ENCODE results near the gene ERMN. TPM values are rescaled to one million over a fixed set of nuclear protein-coding genes. Genes with fewer than 3 reads are reported as not detected.
A peak's percentile ranks its signal among the peaks of the same experiment; 100 is the strongest.

The ERMN gene
- total RNA-seq, 2 donors from 2014 or later, result 10.2 to 11.6 TPM

DNA sequence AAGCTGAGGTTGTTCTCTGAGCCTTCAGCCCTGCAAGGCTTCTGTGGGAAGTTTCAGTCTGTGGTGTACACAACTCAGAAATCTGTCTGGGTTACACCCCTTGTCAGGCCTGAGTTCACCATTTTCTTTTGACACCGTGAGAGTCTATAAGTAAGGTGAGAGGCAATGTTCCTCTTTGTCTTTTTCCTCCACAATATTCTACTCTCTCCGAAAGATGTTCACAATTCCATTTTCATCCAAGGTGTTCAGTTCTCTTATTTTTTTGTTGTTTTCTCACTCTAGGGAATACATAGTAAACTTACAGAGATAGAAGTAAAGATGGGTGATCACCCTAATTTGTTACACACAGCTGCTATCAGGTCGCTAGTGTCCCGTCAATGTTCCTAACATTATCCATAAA is 3.2 kb downstream of the ERMN start:
- no peak for DNase-seq
- no peak for ATAC-seq
- H3K27me3 Mint-ChIP-seq, result no peaks in the 10 kb centered on the region
- peaks cover 8% of the 10 kb centered on the region for H3K4me1 Mint-ChIP-seq
- H3K36me3 Mint-ChIP-seq (ENCODE audit: low read depth), result peaks cover 7% of the 10 kb centered on the region
- no peaks in the 10 kb centered on the region for H3K9me3 ChIP-seq (ENCODE audit: control insufficient read depth, low read length, poor library complexity, severe bottlenecking)
- H3K27ac Mint-ChIP-seq, result no peak overlapping the region
- no peak overlapping the region for H3K4me3 Mint-ChIP-seq

DNA sequence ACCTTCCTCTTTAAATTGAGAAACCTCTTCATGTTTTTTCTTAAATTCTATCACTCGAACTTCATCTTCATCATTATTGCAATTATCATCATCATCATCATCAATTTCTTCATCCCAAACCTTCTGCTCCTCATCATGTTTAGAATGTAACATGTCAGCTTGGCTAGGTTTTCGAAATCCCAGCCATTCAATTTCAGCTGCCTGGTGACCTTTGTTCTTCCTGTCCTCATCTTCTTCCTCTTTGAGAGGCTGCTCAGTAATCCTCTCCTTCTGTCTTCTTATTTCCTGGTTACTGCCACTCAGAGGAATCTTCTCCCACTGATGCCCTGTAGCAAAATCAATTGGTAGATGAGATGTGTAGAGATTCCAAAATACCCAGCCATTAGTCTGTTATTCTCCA is 4.2 kb downstream of the ERMN start:
- H3K27ac Mint-ChIP-seq, result no peak overlapping the region
- DNase-seq, result no peak

DNA sequence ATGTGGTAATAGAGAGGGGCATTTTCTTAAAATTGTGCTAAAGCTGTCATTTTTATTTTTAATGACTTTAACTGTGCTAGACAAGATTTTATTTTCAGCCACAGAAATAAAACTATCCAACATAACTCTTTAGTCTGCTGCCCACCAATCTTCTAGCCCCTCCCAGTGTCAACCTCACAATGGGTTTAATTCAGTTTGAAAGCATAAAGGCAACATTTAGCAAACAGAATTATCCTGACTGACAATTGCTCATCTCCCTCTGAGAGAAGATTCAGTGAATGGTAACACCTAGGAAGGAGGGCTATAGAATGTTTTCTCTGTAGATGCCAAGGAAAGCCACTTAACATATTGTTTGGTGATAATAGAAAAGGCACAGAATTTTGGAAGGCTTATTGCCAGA is 5.2 kb downstream of the ERMN start:
- H3K9me3 ChIP-seq (ENCODE audit: control insufficient read depth, low read length, poor library complexity, severe bottlenecking), result no peaks in the 10 kb centered on the region
- DNase-seq, result no peak
- Mint-ChIP-seq H3K4me1 (peaks cover 5% of the 10 kb centered on the region), H3K36me3 (ENCODE audit: low read depth) (peaks cover 7% of the 10 kb centered on the region), H3K27ac (no peak overlapping the region), H3K4me3 (no peak overlapping the region), H3K27me3 (no peaks in the 10 kb centered on the region)
- no peak for ATAC-seq

More for the DNA sequence above, 4.2 kb downstream of the ERMN start:
- Mint-ChIP-seq H3K36me3 (ENCODE audit: low read depth) (peaks cover 7% of the 10 kb centered on the region), H3K4me3 (no peak overlapping the region), H3K4me1 (peaks cover 5% of the 10 kb centered on the region), H3K27me3 (no peaks in the 10 kb centered on the region)
- no peak for ATAC-seq
- no peaks in the 10 kb centered on the region for H3K9me3 ChIP-seq (ENCODE audit: control insufficient read depth, low read length, poor library complexity, severe bottlenecking)

DNA sequence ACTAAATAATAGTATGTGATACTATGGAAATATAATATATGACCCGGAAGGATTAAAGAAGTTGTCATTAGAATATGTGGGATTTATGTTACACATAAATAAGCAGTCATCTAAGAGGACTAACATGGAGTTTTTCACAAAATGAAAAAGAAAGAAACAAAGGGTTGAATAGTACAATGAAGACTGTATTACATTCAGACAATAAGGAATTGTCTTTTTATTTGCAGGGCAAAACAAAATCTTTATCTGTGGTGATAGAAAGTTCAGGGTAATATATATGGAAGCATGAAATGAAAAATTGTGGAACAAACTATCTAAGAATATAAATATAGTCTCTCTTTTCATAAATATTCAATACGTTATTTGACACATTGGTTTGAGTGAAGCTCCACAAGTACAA is 5.8 kb downstream of the ERMN start:
- peaks cover 7% of the 10 kb centered on the region for H3K36me3 Mint-ChIP-seq (ENCODE audit: low read depth)
- H3K9me3 ChIP-seq (ENCODE audit: control insufficient read depth, low read length, poor library complexity, severe bottlenecking), result no peaks in the 10 kb centered on the region
- H3K4me1 Mint-ChIP-seq, result peaks cover 5% of the 10 kb centered on the region
- DNase-seq (no peak), ATAC-seq (no peak)
- no peak overlapping the region for H3K4me3 Mint-ChIP-seq
- no peak overlapping the region for H3K27ac Mint-ChIP-seq
- no peaks in the 10 kb centered on the region for H3K27me3 Mint-ChIP-seq

- DNase-seq (no peak), ATAC-seq (no peak)
- H3K9me3 ChIP-seq (ENCODE audit: control insufficient read depth, low read length, poor library complexity, severe bottlenecking), result no peaks in the 10 kb centered on the region
- no peaks in the 10 kb centered on the region for H3K27me3 Mint-ChIP-seq
- no peak overlapping the region for H3K27ac Mint-ChIP-seq
- peaks cover 7% of the 10 kb centered on the region for H3K36me3 Mint-ChIP-seq (ENCODE audit: low read depth)
- H3K4me3 Mint-ChIP-seq, result no peak overlapping the region
- peaks cover 5% of the 10 kb centered on the region for H3K4me1 Mint-ChIP-seq
Observed at GRCh38 chr2:157318884-157319283, 6.7 kb downstream of the ERMN start.

GRCh38 chr2:157315901-157316300 is 9.7 kb downstream of the ERMN start:
- H3K4me3 Mint-ChIP-seq, result no peak overlapping the region
- ATAC-seq (no peak), DNase-seq (no peak)
- no peak overlapping the region for H3K27ac Mint-ChIP-seq
- no peaks in the 10 kb centered on the region for H3K9me3 ChIP-seq (ENCODE audit: control insufficient read depth, low read length, poor library complexity, severe bottlenecking)
- no peaks in the 10 kb centered on the region for H3K27me3 Mint-ChIP-seq
- H3K4me1 Mint-ChIP-seq, result no peaks in the 10 kb centered on the region
- no peaks in the 10 kb centered on the region for H3K36me3 Mint-ChIP-seq (ENCODE audit: low read depth)

DNA sequence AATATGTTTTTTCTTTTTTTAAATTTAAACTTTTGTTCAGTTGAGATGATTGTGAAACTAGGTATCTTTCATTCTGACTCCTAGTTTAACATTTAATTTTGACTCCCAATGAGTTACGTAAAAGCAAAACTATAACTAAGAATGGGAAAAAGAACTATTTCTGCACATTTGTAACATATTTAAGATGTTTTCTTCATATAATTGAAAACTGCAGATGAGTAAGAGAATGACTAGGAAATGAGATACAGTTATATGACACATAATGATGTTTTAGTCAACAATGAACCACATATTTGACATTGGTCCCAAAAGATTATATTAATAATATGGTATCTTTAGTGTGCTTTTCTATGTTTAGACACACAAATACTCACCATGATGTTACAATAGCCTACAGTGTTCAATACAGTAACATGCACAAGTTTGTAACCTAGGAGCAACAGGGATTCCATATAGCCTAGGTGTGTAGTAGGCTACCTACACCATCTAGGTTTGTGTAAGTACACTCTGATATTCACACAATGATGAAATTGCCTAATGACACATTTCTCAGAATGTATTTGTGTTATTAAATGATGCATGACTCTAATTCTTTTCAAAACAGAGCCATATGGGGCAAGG is 12.6 kb downstream of the ERMN start:
- H3K27ac Mint-ChIP-seq, result no peak overlapping the region
- ATAC-seq, result no peak
- no peak for DNase-seq

GRCh38 chr2:157311706-157312105 is 13.9 kb downstream of the ERMN start:
- Mint-ChIP-seq H3K36me3 (ENCODE audit: low read depth) (no peaks in the 10 kb centered on the region), H3K27ac (no peak overlapping the region), H3K4me1 (peaks cover 7% of the 10 kb centered on the region), H3K4me3 (no peak overlapping the region), H3K27me3 (peaks cover 10% of the 10 kb centered on the region)
- no peaks in the 10 kb centered on the region for H3K9me3 ChIP-seq (ENCODE audit: control insufficient read depth, low read length, poor library complexity, severe bottlenecking)
- DNase-seq (no peak), ATAC-seq (no peak)

More for the DNA sequence above, 12.6 kb downstream of the ERMN start:
- H3K4me3 Mint-ChIP-seq, result no peak overlapping the region
- peaks cover 10% of the 10 kb centered on the region for H3K27me3 Mint-ChIP-seq
- H3K36me3 Mint-ChIP-seq (ENCODE audit: low read depth), result no peaks in the 10 kb centered on the region
- H3K9me3 ChIP-seq (ENCODE audit: control insufficient read depth, low read length, poor library complexity, severe bottlenecking), result no peaks in the 10 kb centered on the region
- H3K4me1 Mint-ChIP-seq, result peaks cover 2% of the 10 kb centered on the region

DNA sequence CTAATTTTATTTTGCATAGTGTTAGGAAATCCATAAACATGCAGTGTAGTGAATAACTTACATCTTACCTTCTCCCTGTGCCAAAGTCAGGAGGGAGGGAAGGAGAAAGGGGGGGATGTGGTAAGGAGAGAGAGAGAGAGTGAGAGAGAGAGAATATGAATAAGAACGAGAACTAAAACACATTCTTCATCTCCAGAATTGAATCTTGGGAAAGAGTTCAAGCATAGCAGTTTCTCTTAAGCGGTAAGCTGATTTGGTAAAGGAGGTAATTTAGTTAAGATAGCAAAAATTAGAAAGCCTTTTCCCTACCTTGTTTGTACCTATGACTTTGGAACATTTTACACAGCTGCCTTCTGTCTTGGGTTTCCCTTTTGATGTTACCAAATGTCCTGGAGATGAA is 15.7 kb downstream of the ERMN start:
- Mint-ChIP-seq H3K4me3 (no peak overlapping the region), H3K27ac (no peak overlapping the region), H3K27me3 (peaks cover 11% of the 10 kb centered on the region), H3K36me3 (ENCODE audit: low read depth) (no peaks in the 10 kb centered on the region), H3K4me1 (peaks cover 9% of the 10 kb centered on the region)
- DNase-seq (no peak), ATAC-seq (no peak)
- no peaks in the 10 kb centered on the region for H3K9me3 ChIP-seq (ENCODE audit: control insufficient read depth, low read length, poor library complexity, severe bottlenecking)

- ATAC-seq, result no peak
Observed at GRCh38 chr2:157307021-157307420, 18.6 kb downstream of the ERMN start.

GRCh38 chr2:157305723-157306110 is 19.9 kb downstream of the ERMN start:
- H3K27ac Mint-ChIP-seq, result no peak overlapping the region
- peaks cover 3% of the 10 kb centered on the region for H3K36me3 Mint-ChIP-seq (ENCODE audit: low read depth)
- ATAC-seq (no peak), DNase-seq (no peak)
- H3K9me3 ChIP-seq (ENCODE audit: control insufficient read depth, low read length, poor library complexity, severe bottlenecking), result no peaks in the 10 kb centered on the region
- H3K27me3 Mint-ChIP-seq, result peaks cover 18% of the 10 kb centered on the region
- H3K4me1 Mint-ChIP-seq, result peaks cover 9% of the 10 kb centered on the region
- no peak overlapping the region for H3K4me3 Mint-ChIP-seq

More at GRCh38 chr2:157307021-157307420, 18.6 kb downstream of the ERMN start:
- no peaks in the 10 kb centered on the region for H3K9me3 ChIP-seq (ENCODE audit: control insufficient read depth, low read length, poor library complexity, severe bottlenecking)
- DNase-seq, result no peak
- no peak overlapping the region for H3K4me3 Mint-ChIP-seq
- peaks cover 9% of the 10 kb centered on the region for H3K4me1 Mint-ChIP-seq
- peak overlapping the region; percentile 32 for H3K27ac Mint-ChIP-seq
- peaks cover 18% of the 10 kb centered on the region for H3K27me3 Mint-ChIP-seq
- H3K36me3 Mint-ChIP-seq (ENCODE audit: low read depth), result peaks cover 3% of the 10 kb centered on the region

DNA sequence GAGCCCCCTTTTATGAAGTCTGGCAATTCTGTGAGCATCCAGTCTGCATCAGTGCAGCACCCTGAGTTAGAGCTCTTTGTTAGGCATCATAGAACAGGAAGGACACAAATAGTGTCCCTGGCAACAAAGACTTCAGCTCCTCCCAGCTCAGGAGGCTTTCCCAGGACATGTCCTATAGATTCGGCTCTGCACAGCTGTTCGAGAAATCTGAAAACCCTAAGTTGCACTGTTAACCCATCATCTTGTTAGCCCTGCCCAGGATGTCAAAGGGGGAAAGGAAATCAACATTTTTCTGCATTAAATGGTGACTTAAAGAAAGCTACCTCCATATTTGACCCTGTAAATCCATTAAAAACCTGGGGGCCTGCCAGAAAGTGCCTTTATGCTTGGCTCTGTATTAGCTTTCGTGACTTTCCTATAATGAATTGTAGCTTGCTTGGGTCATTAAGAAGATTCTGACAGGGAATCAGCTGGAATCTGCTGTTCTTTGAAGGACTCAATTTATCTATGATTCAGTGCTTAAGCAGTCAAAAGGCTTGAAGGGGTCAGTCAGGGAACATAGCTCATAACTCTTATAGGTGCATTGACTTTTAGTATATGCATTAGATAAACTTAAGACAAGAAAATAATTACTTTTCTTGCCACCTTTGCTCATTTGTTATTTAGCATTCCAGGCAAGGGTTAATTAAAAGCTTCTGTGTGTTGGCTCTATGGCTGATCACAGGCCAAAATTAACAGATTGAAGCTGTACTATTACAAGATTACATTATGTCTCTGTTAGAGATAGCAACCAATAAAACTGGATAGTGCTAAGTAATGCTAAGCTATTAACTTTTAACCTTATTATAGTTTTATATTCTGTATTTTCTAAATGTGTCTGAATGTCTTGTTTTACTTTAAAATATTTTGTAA is 20.6 kb downstream of the ERMN start:
- Mint-ChIP-seq H3K27ac (no peak overlapping the region), H3K27me3 (peaks cover 18% of the 10 kb centered on the region), H3K36me3 (ENCODE audit: low read depth) (peaks cover 3% of the 10 kb centered on the region), H3K4me3 (no peak overlapping the region), H3K4me1 (peaks cover 9% of the 10 kb centered on the region)
- no peaks in the 10 kb centered on the region for H3K9me3 ChIP-seq (ENCODE audit: control insufficient read depth, low read length, poor library complexity, severe bottlenecking)
- DNase-seq (no peak), ATAC-seq (no peak)

DNA sequence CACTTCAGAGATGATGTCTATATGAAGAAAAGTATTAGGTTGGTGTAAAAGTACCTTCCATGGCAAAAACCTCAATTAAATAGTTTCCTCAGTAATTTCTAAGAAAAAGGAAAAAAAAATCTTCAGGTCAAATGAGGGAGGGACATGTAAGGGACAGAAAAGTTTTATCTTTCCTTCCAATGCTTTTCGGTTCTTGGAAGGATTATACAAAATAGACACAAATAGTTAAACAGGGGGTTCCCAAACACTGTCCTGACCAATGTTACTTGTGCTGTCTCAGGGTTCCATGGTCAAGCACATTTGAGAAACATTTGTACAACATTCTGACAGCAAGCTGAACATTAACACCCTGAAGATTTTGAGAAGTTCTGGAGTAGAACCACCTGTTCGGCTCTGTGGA is 22.0 kb downstream of the ERMN start:
- peaks cover 10% of the 10 kb centered on the region for H3K27me3 Mint-ChIP-seq
- ATAC-seq, result no peak
- H3K27ac Mint-ChIP-seq, result no peak overlapping the region

More for the DNA sequence above, 22.0 kb downstream of the ERMN start:
- no peak for DNase-seq
- Mint-ChIP-seq H3K4me3 (no peak overlapping the region), H3K36me3 (ENCODE audit: low read depth) (peaks cover 3% of the 10 kb centered on the region), H3K4me1 (peaks cover 7% of the 10 kb centered on the region)
- H3K9me3 ChIP-seq (ENCODE audit: control insufficient read depth, low read length, poor library complexity, severe bottlenecking), result no peaks in the 10 kb centered on the region

Data from T-helper 17 cell (primary cell).